ENCODE measurements around the gene MAGEF1.

The MAGEF1 gene

GRCh38 chr3:184690192-184690883, 21.5 kb downstream of the MAGEF1 start:
- DNase-seq (ENCODE audit: low read depth), result no peak

DNA sequence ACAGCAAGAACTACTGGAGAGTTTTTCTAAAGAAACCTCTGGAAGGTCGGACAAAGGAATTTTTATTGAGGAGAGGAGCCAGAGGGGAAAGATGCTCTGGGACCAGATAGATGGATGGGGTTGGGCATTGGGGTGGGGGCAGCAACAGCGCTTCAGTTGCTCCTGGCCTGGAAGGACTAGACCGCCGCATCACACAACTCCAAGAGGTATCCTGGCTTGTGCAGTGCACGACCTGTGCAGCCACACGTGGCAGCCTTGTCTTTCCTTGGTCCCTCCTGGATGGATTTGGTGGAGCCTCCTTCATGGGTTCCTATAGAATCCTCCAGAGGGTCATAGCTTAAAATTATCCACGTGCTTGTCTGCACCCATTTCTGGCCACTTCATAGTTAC, 23.0 kb downstream of the MAGEF1 start:
- DNase-seq (ENCODE audit: low read depth), result no peak

DNA sequence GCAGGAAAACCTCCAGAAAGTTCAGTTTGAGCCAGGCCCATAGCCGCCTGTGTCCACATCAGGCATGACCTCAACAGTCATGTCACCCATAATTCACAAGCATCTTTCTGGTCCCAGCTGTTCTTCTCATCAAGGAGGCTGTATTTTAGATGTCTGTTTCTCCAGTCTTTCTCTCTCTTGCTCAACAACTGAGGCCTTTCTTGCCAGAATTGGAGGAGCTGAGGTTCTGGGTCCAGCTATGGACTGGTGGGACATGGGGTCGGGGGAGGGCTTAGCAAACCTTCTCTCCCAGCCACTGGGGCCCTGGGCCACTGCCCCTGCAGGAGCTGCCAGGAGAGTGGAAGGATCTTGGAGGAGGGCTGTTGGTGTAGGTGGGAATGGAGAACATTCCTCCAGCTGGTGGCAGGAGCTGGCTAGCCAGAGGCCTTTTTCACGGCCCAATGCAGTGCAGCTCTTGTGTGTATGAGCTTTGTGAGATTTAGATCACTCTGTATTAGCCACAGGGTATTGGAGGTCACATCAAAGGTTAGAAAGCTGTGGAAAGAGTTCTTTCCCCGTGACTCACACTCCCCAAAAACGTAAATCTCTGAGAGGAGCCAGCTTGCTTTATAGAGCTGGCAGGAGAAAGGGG, 23.5 kb downstream of the MAGEF1 start:
- peak; percentile 73 for DNase-seq (ENCODE audit: low read depth)

DNA sequence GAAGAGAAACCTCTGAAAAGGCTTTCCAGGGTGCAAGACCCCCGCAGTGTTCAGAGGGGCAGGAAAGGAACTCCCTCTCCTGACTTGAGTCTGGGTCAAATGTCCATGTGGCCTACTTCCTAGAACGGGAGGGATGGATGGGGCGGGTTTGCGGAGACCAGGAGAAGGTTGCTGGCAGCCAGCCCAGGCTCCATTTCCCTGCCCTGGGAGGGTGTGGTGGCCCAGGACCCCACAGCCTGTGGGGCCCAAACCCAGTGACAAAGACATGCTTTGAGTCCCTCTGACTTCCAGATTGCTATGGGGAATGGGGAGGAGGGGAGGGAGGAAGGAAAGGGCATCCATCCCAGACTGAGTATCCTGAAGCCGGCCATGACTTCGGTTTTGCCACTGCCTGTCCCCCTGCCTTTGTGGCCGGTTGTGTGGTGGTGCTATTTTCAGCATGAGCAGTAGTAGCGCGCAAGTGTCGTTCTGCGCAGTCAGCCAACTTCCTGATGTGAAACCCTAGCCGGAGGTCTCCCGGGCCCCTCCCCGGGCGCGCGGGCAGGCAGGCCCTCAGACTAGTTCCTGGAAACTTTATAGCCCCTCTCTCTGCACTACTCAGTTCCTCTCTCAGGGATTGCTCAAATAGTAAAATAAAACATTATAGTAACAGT, 24.4 kb downstream of the MAGEF1 start:
- DNase-seq (ENCODE audit: low read depth), result no peak

DNA sequence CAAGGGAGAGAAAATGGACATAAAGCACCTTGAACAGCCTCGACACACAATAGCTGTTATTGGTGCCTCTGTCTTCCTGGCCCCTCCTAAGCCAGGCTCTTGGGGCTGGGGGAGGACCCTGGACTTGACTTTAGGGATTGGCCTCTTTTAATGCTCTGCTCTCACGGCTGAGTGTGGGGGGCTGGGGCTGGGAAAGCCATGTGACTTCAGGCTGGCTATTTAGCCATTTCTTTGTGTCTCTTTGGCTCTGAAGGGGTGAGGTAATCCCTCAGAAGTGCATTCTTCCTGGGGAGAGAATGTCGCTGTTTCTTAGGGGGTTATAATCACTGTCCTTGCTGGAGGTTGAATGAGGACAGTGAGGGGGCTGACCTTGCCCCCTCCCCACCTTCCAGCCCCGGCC, 26.2 kb downstream of the MAGEF1 start:
- no peak for DNase-seq (ENCODE audit: low read depth)

DNA sequence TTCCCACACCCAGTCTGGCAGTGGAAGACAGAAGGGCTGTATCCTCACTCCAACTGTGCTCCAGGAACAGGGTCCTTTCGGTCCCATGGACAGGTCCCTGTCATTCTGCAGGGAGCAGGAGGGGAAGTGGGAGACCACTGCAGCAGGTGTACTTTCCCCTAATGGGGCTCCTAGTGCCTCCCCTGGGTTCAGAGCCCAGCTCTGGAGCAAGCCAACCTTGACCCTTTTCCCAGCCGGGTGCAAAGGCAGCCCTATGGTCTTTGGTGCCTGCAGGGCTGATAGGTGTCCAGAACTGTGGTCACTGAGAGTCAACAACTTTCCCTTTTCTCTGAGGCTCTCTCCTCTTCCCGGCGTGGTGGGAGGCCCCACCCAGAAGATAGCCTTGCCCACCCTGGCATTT, 26.8 kb downstream of the MAGEF1 start:
- no peak for DNase-seq (ENCODE audit: low read depth)

GRCh38 chr3:184683900-184684560, 27.8 kb downstream of the MAGEF1 start:
- DNase-seq (ENCODE audit: low read depth), result no peak

DNA sequence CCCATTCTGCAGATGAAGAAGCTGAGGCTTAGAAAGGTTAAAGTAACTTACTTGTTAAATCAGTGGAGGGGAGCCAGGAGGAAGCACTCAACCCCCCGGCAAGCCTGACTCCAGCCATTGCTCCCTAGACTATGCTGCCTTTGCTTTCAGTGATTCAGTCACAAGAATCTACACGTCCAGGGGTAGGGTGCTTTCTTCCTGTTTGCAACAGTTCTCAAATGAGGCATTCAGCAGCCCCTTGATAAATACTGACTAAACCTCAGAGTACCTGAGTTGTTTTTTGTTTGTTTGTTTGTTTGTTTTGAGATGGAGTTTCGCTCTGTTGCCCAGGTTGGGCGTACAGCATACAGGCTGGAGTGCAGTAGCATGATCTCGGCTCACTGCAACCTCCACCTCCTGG, 28.6 kb downstream of the MAGEF1 start:
- no peak for DNase-seq (ENCODE audit: low read depth)

DNA sequence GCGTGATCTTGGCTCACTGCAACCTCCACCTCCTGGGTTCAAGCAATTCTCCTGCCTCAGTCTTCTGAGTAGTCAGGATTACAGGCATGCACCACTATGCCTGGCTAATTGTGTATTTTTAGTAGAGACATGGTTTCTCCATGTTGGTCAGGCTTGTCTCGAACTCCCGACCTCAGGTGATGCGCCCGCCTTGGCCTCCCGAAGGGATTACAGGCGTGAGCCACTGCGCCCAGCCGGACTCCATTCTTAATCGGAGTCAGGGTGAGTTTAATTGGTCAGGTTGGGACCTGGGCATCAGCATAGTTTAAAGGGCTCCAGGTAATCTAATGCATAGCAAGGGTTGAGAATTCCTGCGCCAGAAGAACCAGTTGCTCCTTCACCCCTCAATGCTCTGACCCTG, 29.2 kb downstream of the MAGEF1 start:
- no peak for DNase-seq (ENCODE audit: low read depth)

GRCh38 chr3:184680385-184681345, 31.2 kb downstream of the MAGEF1 start:
- no peak for DNase-seq (ENCODE audit: low read depth)

- no peak for DNase-seq (ENCODE audit: low read depth)
These were observed 32.6 kb downstream of the MAGEF1 start for GRCh38 chr3:184679056-184679816.

DNA sequence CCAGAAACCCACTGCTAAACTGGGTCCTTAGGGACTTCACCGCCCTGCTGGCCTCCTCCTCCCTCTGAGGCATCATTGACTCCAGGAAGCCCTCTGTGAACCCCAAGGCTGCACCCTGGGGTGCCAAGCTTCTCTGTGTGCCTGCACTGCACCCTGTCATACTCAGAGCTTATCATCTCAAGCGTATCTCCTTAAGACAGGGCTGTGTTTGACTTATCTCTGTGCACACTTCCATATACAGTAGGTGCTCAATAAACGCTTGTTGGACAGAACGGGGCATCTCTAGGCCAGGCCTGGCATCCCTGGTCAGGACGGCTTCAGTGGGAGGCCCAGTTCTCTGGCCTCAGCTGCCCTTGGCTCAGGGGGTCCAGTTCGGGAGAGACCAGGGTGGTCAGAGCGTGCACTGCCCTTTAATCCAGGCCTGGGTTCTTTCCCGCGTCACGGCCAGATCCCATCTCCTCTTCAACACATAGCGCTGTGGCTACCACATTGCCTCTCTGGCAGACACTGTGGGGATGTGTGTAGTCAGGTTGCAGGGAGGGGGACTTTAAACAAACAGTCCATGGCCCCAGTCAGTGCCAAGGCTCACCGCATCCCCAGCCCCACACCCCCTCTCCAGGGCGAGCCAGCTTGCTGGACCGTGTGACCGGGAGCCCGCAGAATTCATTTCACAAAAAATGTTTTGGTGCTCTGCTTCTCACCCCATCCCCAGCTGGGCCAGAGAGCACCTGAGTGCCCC, 33.4 kb downstream of the MAGEF1 start:
- no peak for DNase-seq (ENCODE audit: low read depth)

DNA sequence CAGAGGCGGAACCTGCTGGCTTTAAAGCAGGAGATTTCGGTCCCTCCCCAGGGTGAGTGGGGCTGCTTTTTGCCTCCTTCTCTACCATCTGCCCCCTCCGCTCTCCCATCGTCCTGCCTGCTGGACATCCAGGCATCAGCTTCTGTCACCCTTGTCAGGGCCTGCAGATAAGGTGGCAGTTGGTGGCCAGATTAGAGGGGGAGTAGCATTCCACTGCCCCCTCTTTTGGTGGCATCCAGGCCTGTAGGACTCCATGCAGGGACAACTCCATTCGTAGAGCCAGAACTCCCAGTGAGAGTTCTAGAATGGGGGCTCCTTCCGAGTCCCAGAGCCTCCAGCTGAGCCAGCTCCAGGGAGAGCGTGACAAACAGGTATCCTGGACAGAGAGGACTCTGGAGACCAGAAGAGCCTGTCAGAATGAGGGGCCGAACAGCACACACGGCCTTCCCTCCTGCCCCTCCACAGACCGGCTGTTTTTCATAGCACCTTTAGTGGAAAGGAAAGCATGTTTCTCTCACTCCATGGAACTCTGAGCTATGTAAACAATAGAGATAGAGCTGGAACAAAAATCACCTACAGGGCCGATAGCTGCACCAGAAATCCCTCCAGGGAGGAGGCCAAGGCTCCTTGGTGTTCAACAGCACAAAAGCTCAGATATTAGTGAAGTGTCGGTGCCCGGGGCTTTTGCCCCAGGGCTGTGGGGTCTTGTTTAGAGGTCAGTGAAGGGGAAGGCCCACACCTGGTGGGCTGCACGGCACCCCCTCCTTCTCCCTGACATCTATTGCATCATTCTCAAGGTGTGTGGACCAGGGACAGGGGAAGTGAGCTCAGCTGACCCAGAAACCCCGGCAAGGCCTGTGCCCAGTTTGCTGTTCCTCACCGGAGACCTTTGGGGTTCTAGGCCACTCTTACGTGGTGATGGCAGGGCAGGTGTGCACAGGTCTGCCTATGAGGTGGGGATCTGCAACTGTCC, 34.2 kb downstream of the MAGEF1 start:
- no peak for DNase-seq (ENCODE audit: low read depth)

- no peak for DNase-seq (ENCODE audit: low read depth)
These were observed 34.9 kb downstream of the MAGEF1 start for GRCh38 chr3:184676927-184677326.

GRCh38 chr3:184674626-184675025, 37.2 kb downstream of the MAGEF1 start:
- no peak for DNase-seq (ENCODE audit: low read depth)

- no peak for DNase-seq (ENCODE audit: low read depth)
These were observed 38.6 kb downstream of the MAGEF1 start for GRCh38 chr3:184672977-184673870.

- DNase-seq (ENCODE audit: low read depth), result no peak
These were observed 39.5 kb downstream of the MAGEF1 start for GRCh38 chr3:184672335-184672734.

GRCh38 chr3:184670091-184670602, 41.7 kb downstream of the MAGEF1 start:
- DNase-seq (ENCODE audit: low read depth), result no peak

All from ELR (cell line).